BLaER1 (cell line): ENCODE results near the gene SLC4A1AP.
A peak's percentile ranks its signal among the peaks of the same experiment; 100 is the strongest.
"Not testable (repeated sequence)": the region's sequence is repeated elsewhere in the genome, so short reads cannot be mapped to it uniquely, and the experiment has no call there.

Experiments
- H3K27ac ChIP-seq: shearing (Covaris generic); formaldehyde crosslinking; 2 replicates; pipeline ENCODE4 v1.8.1; 2022
- H3K27me3 ChIP-seq: shearing (Covaris generic); formaldehyde crosslinking; 2 replicates; pipeline ENCODE4 v1.8.1; 2022
- H3K36me3 ChIP-seq: shearing (Covaris generic); formaldehyde crosslinking; 2 replicates; pipeline ENCODE4 v1.8.1; 2022
- H3K4me1 ChIP-seq: shearing (Covaris generic); formaldehyde crosslinking; 2 replicates; pipeline ENCODE4 v1.8.1; 2022
- H3K4me2 ChIP-seq: shearing (Covaris generic); formaldehyde crosslinking; 2 replicates; pipeline ENCODE4 v1.8.1; 2022
- H3K4me3 ChIP-seq: shearing (Covaris generic); formaldehyde crosslinking; 2 replicates; pipeline ENCODE4 v1.8.1; 2022
- H3K9ac ChIP-seq: shearing (Covaris generic); formaldehyde crosslinking; 2 replicates; pipeline ENCODE4 v1.8.1; 2022
- H3K9me3 ChIP-seq: shearing (Covaris generic); formaldehyde crosslinking; 2 replicates; pipeline ENCODE4 v1.8.1; 2022
- H4K20me1 ChIP-seq: shearing (Covaris generic); formaldehyde crosslinking; 2 replicates; pipeline ENCODE4 v1.8.1; 2022
- Cebpa-rat ChIP-seq: shearing (Covaris generic); IDR thresholded peaks from 2 replicates; pipeline ENCODE4 v1.8.1; 2022

The SLC4A1AP gene

GRCh38 chr2:27628767-27629709 lies 34.7 kb upstream of the SLC4A1AP start, which contains the start of the genes CCDC121 and GPN1:
TSS of gene CCDC121 (minus strand) at chr2:27629012. CDS start at chr2:27627799, 1,213 bp downstream.
TSS of gene GPN1 (plus strand) at chr2:27629050. CDS start at chr2:27629059, 9 bp downstream.
- peak within 1 kb of the TSS; percentile 89 for H3K4me3 ChIP-seq
- no peaks in the 10 kb centered on the region for H3K27me3 ChIP-seq
- peaks cover 46% of the 10 kb centered on the region for H3K36me3 ChIP-seq
- H3K4me2 ChIP-seq: peak within 1 kb of the TSS; percentile 99
- no peaks in the 10 kb centered on the region for H3K9me3 ChIP-seq
- TF ChIP-seq Cebpa-rat: no peak
- peak within 1 kb of the TSS; percentile 91 for H3K27ac ChIP-seq
- H3K4me1 ChIP-seq: peaks cover 40% of the 10 kb centered on the region
- peak within 1 kb of the TSS; percentile 94 for H3K9ac ChIP-seq
- H4K20me1 ChIP-seq: no peaks in the 10 kb centered on the region

- not testable (repeated sequence) for H3K9me3 ChIP-seq, H3K4me3 ChIP-seq, H3K9ac ChIP-seq, H3K27ac ChIP-seq, H4K20me1 ChIP-seq, H3K27me3 ChIP-seq
- Histone ChIP-seq H3K4me1 (peaks cover 40% of the 10 kb centered on the region), H3K4me2 (peak overlapping the region; percentile 82), H3K36me3 (peaks cover 49% of the 10 kb centered on the region)
Observed at GRCh38 chr2:27630257-27630656, 33.4 kb upstream of the SLC4A1AP start.

DNA sequence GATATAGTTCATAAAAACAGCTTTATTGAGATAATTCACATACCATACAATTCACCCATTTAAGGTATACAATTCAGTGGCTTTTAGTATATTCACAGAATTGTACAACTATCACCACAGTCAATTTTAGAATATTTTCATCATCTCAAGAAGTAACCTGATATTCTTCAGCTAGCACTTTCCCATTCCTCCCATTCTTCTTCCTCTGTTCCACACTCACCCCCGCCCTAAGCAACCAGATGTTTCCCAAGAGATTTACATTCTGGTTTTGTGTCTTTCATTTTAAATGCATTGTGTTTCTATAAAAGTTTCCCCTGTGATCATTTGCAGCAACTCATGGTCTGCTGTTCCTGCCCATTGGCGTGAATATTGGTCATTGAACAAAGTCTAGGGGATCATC lies 29.4 kb upstream of the SLC4A1AP start:
- Histone ChIP-seq H3K4me3 (no peak overlapping the region), H3K4me2 (no peak overlapping the region), H3K27ac (no peak overlapping the region), H3K9ac (no peak overlapping the region), H3K4me1 (peaks cover 13% of the 10 kb centered on the region), H4K20me1 (no peaks in the 10 kb centered on the region), H3K9me3 (no peaks in the 10 kb centered on the region), H3K36me3 (peaks cover 88% of the 10 kb centered on the region), H3K27me3 (no peaks in the 10 kb centered on the region)
- no peak for TF ChIP-seq Cebpa-rat

DNA sequence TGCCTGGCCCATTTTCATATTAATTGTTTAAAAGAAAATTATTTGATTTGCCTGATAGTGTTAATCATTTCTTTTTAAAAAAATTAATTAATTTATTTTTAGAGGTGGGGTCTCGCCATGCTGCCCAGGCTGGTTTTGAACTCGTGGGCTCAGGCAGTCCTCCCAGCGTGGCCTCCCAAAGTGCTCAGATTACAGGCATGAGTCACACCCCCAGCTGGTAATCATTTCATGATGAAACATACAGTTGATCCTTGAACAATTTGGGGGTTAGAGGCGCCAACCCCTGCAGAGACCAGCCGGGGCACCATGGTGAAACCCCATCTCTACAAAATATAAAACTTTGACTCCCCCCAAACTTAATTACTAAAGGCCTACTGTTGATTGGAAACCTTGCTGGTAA lies 26.9 kb upstream of the SLC4A1AP start:
- H3K27me3 ChIP-seq: no peaks in the 10 kb centered on the region
- H3K4me3 ChIP-seq: no peak overlapping the region
- no peak for TF ChIP-seq Cebpa-rat
- H3K27ac ChIP-seq: no peak overlapping the region
- peaks cover 96% of the 10 kb centered on the region for H3K36me3 ChIP-seq
- no peak overlapping the region for H3K4me2 ChIP-seq
- no peaks in the 10 kb centered on the region for H3K9me3 ChIP-seq
- no peaks in the 10 kb centered on the region for H4K20me1 ChIP-seq
- H3K4me1 ChIP-seq: no peaks in the 10 kb centered on the region
- H3K9ac ChIP-seq: no peak overlapping the region

DNA sequence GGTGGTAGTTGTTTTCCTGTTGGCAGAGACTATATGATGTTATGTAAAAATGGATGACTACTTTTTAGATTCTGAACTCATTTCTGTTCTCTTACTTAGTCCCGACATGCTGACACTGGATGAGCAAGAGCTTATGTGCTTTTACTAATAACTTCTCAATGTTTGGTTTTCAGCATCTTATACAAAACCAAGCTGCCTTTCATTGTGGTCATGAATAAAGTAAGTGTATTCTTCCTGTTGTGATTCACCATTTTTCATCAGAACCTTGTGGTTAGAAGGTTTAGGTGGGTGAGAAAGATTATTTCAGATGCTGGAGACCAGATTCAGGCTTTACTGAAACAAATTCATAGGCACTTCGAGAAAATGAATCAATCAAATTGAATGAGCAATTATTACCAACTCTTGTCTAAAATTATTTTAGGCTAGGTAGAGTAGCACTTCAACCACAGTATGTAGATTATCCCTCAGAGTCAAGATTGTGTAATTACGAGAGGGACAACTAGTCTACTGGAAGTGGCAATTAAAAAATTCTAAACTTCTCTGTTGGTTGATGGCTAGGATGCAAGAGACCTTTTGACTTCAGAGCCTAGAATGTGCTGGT lies 25.6 kb upstream of the SLC4A1AP start:
- H3K36me3 ChIP-seq: peaks cover 94% of the 10 kb centered on the region
- H3K9ac ChIP-seq: no peak overlapping the region
- H3K4me3 ChIP-seq: no peak overlapping the region
- TF ChIP-seq Cebpa-rat: no peak
- H3K27ac ChIP-seq: no peak overlapping the region
- no peaks in the 10 kb centered on the region for H3K27me3 ChIP-seq
- H3K4me1 ChIP-seq: no peaks in the 10 kb centered on the region
- H3K9me3 ChIP-seq: no peaks in the 10 kb centered on the region
- no peak overlapping the region for H3K4me2 ChIP-seq
- no peaks in the 10 kb centered on the region for H4K20me1 ChIP-seq

GRCh38 chr2:27638709-27639108 lies 25.0 kb upstream of the SLC4A1AP start:
- no peaks in the 10 kb centered on the region for H3K4me1 ChIP-seq
- H3K27ac ChIP-seq: no peak overlapping the region
- no peaks in the 10 kb centered on the region for H4K20me1 ChIP-seq
- no peak overlapping the region for H3K4me3 ChIP-seq
- TF ChIP-seq Cebpa-rat: no peak
- H3K27me3 ChIP-seq: no peaks in the 10 kb centered on the region
- no peak overlapping the region for H3K9ac ChIP-seq
- H3K9me3 ChIP-seq: no peaks in the 10 kb centered on the region
- peaks cover 92% of the 10 kb centered on the region for H3K36me3 ChIP-seq
- no peak overlapping the region for H3K4me2 ChIP-seq

DNA sequence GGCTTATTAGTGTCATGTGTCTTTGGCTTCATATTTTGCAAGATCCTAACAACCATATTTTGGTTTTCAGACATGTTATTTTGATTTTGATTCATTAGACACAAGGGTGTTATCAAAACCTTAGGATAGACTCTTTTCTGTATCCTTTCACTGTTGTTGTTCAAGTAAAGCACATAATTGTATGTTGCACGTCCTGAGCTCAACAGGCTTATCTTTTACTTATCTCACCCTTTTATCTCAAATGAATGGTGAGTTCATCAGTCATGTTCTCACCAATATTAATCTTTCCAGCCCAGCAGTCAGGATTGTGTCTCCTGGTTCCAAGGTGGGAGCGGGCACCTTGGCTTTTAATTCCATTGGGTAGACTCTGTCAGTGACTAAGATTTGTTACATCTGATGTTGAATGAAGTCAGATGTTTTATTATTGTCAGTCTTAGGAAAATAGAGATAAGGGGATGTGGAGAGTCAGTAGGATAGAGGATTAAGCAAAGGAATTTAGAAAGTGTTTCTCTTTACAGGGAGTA lies 22.9 kb upstream of the SLC4A1AP start:
- no peak overlapping the region for H3K9ac ChIP-seq
- H3K27ac ChIP-seq: no peak overlapping the region
- no peak overlapping the region for H3K4me2 ChIP-seq
- peaks cover 90% of the 10 kb centered on the region for H3K36me3 ChIP-seq
- no peak for TF ChIP-seq Cebpa-rat
- H3K27me3 ChIP-seq: no peaks in the 10 kb centered on the region
- H3K9me3 ChIP-seq: no peaks in the 10 kb centered on the region
- no peaks in the 10 kb centered on the region for H3K4me1 ChIP-seq
- no peak overlapping the region for H3K4me3 ChIP-seq
- no peaks in the 10 kb centered on the region for H4K20me1 ChIP-seq

DNA sequence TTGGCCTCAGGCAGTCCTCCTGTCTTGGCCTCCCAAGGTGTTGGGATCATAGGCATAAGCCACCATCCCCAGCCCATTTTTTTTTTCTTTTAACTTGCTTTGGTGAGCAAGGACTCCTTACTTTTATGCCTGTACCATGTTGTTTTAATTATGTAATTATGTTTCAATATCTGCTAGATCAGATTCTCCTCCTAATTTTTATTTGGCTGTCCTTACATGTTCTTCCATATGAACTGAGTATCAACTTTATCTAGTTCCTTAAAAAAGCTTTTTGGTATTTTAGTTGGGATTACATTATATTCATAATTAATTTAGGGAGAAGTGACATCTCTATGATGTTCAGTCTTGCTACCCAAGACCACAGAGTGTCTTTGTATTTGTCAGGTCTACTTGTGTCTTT lies 18.5 kb upstream of the SLC4A1AP start:
- TF ChIP-seq Cebpa-rat: no peak
- peaks cover 92% of the 10 kb centered on the region for H3K36me3 ChIP-seq
- H3K4me3 ChIP-seq: no peak overlapping the region

GRCh38 chr2:27647289-27647688 lies 16.4 kb upstream of the SLC4A1AP start:
- TF ChIP-seq Cebpa-rat: no peak
- no peak overlapping the region for H3K9ac ChIP-seq
- peaks cover 93% of the 10 kb centered on the region for H3K36me3 ChIP-seq

More for the DNA sequence above, 18.5 kb upstream of the SLC4A1AP start:
- Histone ChIP-seq H3K27me3 (no peaks in the 10 kb centered on the region), H3K4me1 (no peaks in the 10 kb centered on the region), H4K20me1 (no peaks in the 10 kb centered on the region), H3K4me2 (no peak overlapping the region), H3K9me3 (no peaks in the 10 kb centered on the region), H3K9ac (no peak overlapping the region), H3K27ac (no peak overlapping the region)

DNA sequence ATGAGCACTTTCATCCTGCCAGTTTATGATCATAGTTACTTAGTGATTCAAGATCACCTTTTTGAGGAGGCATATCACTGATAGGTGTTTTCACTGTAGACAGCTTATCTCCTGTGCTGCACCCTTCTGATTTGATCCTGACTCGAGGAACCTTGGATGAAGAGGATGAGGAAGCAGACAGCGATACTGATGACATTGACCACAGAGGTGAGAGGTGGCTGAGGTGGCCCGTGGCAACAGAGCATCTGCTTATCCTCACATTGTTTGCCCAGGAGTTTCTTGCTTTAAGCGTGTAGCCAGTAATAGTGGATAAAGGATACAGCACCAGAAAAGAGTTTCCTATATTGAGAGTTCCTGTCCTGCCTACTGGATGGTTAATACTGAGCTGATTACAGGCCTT lies 16.0 kb upstream of the SLC4A1AP start:
- no peaks in the 10 kb centered on the region for H3K9me3 ChIP-seq
- no peak overlapping the region for H3K4me3 ChIP-seq
- H3K27me3 ChIP-seq: no peaks in the 10 kb centered on the region
- no peak overlapping the region for H3K27ac ChIP-seq
- no peak overlapping the region for H3K4me2 ChIP-seq
- H3K4me1 ChIP-seq: no peaks in the 10 kb centered on the region
- TF ChIP-seq Cebpa-rat: no peak
- H4K20me1 ChIP-seq: no peaks in the 10 kb centered on the region
- no peak overlapping the region for H3K9ac ChIP-seq
- H3K36me3 ChIP-seq: peaks cover 93% of the 10 kb centered on the region

More at GRCh38 chr2:27647289-27647688, 16.4 kb upstream of the SLC4A1AP start:
- Histone ChIP-seq H3K4me2 (no peak overlapping the region), H3K4me1 (no peaks in the 10 kb centered on the region), H3K27me3 (no peaks in the 10 kb centered on the region), H3K4me3 (no peak overlapping the region), H4K20me1 (no peaks in the 10 kb centered on the region), H3K27ac (no peak overlapping the region), H3K9me3 (no peaks in the 10 kb centered on the region)
